ENCODE data around the gene SIAH1.
"Not testable (repeated sequence)": the region's sequence is repeated elsewhere in the genome, so short reads cannot be mapped to it uniquely, and the experiment has no call there.

SIAH1 gene, protein sequence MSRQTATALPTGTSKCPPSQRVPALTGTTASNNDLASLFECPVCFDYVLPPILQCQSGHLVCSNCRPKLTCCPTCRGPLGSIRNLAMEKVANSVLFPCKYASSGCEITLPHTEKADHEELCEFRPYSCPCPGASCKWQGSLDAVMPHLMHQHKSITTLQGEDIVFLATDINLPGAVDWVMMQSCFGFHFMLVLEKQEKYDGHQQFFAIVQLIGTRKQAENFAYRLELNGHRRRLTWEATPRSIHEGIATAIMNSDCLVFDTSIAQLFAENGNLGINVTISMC
- 11.2 to 23.3 (median 22.0) reads per million in 4 donors for total RNA-seq

DNA sequence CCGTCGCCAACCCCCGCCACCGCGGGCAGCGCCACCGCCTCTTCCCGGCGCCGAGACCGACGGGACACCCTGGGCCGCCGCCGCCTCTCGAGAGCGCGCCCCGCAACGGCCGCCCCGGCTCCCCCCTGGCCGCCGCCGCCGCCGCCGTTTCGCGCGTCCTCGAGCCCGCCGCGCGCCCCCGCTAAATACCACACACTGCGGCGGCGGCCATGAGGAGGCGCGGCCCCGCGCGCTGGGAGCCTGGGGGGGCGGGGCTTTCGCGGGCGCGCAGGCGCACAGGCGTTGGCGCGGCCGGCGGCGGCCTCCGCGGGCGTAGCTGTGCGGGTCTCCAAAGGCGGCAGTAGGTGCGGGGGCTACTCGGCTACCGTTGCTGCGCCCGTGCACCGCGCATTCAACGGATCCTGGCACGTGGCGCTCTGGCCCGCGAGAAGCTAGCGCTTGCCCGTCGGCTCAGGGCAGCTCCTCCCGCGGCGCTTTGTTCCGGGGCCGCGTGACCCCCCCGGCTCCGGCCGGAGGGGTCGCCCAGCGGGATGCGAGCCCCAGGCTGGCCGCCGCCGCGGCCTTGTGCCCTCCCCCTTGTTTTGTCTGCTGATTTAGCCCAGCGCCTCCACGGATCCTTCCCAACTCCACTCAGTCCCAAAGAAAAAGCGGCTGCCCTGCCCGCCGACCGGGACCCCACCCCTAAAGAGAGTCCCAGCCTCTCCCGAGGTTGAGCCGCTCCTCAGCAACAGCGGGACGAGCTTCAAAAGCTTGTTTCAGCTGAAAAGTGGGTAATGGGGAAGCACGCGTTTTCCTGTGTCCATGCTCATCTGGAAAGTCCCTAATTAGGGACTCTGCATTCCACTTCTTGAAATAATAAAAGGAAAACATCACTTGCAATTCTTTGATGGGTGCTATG, at the start of gene SIAH1:
Gene SIAH1, minus strand, starts transcription at position 161 of the 898 bp plus-strand sequence. CDS start 22,985 bp downstream, outside the sequence.
- DNase-seq: peak; percentile 78 to 89 (median 79)

DNA sequence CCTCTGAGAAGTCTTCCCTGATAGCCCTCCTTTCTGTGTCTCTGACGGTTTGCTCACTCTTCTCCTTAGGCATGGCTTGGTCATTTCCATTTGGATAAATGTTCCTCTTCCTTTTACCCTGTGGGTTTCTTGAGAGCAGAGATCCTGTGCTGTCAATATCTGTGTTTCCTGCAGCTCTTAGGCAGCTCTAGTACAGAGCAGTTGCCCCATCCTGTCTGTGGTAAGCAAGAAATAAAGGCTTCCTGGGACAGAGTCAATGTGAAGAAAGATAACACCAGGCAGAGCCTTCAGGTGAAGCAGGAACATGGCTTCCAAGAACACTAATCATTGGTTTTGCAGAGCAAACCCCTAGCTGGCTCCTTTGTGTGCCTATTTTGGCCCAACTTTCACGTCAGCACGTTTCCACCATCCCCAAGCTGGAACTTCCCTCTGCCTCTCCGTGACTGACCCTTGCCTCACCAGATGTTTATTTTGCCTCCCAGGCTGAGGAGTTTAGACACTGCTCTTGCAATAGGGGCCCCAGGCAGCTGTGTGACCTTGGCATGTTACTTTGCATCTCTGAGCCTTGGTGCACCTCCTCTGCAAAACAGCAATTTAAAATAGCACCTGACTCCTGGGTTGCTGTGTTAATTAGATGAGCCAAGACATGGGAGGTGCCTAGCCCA, 49.6 kb upstream of the SIAH1 start:
- no peak for DNase-seq

DNA sequence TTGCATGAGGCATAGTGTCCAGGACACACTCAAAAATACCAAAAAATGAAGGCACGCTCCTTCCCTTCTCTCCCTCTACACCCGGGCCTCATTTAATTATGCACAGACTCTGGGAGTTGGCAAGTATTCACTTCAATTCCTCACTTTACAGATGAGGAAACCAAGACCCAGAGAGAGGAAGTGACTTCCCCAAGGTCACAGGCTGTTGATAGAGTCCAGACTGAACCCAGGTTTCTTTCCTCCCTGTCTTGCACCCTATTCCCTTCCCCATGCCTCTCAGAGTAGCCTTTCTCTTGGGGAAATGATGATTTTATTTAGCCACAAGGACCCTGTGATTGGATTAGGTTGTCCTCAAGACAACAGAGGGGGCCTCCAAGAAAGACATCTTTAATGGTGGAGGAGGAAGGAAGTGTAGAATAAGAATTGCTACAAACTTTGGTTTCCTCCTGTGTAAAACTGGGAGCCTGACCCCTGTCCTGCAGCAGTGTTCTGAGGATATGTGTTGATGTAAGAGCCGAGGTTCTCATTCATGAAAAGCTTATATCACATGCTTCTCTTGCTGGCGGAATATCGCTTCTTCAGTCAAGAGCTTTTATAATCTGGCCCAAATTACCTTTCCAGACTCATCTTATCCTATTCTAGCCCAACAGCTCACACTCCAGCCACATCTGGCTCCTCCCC, 48.8 kb upstream of the SIAH1 start:
- DNase-seq: no peak

DNA sequence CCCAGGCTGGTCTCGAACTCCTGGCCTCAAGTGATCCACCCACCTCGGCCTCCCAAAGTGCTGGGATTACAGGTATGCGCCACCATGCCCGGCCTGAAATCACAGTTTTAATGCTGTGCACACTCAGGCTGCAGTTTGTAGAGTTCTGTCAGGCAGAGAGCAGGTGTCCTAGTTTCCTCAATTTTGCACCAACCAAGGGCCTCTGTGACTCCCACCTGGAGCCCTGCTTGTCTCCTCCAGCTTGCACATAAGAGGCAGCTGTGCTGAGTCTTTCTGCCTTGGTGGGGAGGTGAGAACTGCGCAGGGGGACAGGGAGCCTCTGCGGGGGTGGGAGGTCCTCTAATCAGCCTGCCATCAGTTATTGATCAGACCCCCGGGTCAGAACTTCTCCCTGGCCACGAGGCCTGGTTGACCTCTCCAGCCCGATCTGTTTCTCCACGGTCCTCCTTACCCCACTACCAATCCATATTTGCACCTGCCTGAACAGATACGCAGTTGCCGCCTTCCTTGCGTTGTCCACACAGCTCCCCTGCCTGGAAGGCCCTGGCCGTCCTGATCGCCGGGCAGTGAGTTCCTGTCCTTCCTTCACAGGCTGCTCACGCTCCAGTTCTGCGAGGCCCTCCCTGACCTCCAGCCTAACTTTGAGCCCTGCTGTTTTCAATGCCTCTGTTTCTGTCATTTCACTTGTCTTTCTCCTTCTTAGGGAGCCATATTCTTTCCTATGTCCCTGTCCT, 48.1 kb upstream of the SIAH1 start:
- DNase-seq: no peak

DNA sequence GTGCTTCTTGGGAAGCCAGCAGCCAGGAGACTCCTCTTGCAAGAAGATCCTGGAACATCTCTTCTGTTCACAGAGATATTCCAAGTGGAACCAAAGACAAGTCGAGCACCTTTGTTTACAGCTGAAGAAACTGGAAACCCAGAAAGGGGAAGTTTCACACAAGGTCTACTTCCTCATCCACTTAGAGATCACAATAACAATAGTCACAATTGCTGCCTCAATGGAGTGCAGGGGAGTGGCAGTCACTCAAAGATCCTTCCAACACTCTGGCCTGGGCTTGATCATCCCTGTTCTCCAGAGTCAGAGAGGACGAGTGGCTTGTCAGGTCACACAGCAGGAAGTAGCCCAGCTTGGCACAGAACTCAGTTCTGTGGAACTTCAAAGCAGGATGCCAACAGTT, 46.9 kb upstream of the SIAH1 start:
- no peak for DNase-seq

DNA sequence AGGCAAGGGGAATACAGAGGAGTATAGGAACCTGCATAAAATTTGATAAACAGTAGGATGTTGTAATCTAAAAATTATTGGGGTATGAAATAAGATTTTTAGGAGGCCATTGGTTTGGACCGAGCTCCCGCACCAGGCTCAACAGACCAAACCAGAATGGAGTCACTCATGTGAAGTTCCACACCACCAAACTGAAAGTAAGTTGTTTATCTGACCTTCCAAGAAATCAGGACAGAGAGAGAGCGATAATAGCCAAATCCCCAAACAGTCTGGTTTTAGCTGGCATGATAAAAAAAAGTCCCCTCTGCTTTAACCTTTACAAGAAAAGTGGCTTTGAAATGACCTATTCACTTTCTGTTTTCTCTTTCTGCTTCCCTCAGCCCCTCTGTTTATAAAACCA, 45.7 kb upstream of the SIAH1 start:
- no peak for DNase-seq

DNA sequence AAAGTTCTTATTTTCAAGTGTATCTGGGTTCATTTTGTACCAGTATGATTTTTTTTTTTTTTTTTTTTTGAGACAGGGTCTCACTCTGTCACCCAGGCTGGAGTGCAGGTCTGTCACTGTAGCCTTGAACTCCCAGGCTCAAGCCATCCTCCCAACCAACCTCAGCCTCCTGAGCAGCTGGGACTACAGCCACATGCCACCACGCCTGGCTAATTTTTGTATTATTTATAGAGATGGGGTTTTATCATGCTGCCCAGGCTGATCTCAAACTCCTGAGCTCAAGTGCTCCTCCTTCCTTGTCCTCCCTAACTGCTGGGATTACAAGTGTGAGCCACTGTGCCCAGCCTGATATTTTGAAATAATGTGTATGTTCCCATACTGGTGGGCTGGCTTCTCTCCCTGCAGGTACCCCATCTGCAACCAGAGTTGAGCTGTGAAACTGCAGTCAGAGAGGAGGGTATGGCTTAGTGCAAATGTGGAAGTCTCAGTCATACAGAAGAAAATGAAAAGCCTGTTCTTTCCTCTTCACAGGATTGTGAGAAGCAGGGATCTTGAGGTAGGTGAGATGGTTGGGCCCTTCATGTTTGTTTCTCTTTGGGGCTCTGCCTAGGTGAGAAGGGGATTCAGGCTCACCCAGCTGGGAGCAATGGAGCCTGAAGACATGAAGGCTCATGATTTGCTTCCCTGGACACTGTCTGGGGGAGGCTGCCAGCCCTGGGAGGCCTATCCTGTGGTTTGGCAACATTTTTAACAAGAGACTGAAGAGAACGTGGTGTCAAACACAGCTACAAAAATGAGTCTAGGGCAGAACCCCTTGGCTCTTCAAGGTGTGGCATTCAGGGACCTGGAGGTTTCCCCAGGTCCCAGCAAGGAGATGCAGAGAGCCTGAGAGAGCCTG, 41.3 kb upstream of the SIAH1 start:
- no peak for DNase-seq

DNA sequence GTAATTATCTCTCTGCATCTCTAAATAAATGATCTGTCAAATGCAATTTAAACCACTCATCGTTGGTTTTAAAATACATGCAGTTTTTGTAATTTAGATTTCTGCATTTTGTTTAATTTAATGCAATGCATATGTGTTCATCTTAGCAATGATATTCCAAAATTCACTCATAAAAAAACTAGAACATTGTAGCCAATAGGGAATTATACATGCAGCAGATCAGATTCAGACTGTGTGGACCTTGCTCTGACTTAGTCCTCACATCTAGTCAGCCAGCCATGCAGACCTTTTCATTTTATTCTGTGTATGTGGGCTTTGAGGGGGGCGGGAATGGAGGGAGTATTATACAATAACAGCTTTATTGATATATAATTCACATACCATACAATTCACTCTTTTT, 37.3 kb upstream of the SIAH1 start:
- DNase-seq: no peak

DNA sequence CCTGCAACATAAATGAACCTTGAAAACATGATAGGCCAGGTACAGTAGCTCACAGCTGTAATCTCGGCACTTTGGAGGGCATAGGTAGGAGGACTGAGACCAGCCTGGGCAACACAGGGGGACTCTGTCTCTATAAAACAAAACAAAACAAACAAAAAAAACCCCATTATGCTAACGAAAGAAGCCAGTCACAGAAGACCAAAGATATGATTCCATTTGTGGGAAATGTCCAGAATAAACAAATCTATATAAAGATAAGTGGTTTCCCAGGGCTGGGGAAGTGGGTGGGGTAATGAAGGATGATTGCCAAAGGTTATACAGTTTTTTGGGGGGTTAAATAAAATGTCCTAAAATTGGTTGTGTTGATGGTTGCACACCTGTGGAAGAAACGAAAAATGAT, 36.5 kb upstream of the SIAH1 start:
- DNase-seq: no peak

DNA sequence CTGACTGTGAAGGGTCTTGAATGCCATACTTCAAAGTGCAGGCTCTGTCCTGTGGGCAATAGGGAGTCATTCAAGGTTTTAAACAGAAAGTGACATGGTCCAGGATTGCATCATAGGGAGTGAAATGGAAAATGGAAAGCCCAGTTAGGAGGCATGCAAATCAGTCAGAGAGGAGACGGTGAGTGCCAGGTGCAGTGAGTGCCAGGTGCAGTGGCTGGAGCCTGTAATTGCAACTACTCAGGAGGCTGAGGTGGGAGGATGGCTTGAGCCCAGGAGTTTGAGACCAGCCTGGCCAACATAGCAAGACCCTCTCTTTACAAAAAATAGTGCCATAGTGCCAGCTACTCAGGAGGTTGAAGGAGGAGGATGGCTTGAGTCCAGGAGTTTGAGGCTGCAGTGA, 35.2 kb upstream of the SIAH1 start:
- DNase-seq: no peak

DNA sequence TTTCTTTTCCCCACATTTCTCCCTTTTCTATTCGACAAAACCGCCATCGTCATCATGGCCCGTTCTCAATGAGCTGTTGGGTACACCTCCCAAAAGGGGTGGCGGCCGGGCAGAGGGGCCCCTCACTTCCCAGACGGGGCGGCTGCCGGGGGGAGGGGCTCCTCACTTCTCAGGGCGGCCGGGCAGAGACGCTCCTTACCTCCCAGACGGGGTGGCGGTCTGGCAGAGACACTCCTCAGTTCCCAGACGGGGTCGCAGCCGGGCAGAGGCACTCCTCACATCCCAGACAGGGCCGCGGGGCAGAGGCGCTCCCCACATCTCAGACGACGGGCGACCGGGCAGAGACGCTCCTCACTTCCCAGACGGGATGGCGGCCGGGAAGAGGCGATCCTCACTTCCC, 31.4 kb upstream of the SIAH1 start:
- DNase-seq: not testable (repeated sequence)

DNA sequence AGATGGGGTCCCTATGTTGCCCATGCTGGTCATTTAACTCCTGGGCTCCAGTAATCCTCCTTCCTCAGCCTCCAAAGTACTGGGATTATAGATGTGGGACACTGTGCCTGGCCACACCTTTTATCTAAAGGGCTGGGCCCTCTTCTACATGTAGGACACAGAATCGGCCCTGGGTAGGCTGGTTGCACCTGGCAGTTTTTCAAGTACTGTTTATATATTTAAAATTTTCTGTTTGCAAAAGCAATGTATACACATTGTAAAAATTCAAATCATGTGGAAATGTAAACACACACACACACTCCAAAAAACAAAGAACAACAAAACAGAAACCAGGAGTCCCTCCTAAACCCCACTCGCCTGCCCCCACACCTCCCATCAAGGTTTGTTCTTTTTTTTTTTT, 28.1 kb upstream of the SIAH1 start:
- no peak for DNase-seq

DNA sequence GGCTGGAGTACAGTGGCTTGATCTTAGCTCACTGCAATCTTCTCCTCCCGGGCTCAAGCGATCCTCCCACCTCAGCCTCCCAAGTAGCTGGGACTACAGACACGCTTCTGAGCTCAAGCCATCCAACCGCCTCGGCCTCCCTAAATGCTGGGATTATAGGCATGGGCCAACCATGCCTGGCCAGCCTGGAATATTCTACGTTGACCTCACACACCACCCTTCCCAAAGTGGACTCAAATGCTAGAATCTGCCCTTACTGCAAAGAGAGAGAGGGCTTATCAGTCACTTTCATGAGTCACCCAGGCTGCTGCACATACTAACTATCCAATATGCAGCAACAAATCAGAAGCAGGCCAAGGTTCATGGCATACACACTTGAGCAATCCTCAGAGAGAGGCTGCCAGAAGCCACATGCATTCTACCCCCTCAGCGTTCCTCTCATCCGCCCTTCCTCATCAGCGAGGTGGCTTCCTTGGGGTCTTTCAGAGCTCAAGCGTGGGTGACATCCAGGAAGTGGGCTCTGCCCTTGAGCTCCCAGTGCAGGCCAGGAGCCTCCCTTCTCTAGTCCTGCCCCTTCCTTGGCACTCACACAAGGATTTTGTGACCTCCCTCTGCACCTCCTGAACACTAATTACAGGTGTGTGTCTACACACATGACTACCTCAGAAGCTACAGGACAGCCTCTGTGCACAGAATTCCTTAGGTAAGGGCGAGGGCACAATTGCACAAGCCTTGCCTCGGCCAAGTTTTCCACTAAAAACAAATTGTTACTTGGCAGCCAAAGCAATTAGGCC, 24.8 kb upstream of the SIAH1 start:
- DNase-seq: no peak

DNA sequence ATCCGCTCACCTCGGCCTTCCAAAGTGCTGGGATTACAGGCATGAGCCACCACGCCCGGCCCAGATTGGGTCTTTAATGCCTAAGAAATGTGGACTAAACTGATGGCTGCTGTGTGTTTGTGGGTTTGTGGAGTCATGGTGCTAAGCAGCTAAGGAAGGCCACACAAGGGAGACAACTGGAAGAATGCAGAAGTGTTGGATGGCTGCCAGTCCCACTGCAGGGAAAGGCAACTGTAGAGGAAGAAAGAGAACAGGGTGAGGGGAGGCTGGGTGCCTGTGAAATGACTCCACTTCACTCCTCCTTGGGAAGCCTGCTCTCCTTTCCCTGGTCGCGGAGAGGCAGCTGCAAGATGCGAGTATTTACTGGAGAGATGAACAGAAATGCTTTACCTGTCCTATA, 23.5 kb upstream of the SIAH1 start:
- no peak for DNase-seq

DNA sequence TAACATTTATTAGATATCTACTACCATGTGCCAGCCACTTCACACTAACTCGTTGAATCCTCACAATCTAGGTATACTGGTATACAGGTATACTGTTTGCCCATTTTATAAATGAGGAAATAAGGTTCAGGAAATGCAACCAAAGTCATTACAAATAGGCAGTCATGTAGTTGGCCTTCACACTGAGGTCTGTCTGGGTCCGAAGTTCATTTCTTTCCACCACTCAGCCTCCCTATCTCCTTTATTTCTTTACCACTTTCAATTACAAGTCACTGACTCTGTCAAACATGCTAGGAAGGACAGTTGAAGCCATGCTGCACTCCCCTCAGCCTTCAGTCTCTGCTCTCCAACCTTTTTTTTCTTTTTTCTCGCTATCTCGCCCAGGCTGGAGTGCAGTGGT, 20.7 kb upstream of the SIAH1 start:
- no peak for DNase-seq

DNA sequence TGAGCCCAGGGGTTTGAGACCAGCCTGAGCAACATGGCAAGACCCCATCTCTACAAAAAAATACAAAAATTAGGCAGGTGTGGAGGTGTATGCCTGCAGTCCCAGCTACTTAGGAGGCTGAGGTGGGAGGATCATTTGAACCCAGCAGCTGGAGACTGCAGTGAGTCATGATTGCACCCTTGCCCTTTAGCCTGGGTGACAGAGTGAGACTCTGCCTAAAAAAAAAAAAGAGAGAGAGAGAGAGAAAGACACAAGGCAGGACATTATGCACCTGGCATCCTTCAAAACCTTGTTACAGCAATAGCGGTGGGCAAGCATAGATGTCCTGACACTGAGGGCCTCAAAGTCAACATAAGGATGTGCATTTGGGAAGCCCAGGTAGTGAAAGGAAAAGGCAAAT, 19.9 kb upstream of the SIAH1 start:
- no peak for DNase-seq

DNA sequence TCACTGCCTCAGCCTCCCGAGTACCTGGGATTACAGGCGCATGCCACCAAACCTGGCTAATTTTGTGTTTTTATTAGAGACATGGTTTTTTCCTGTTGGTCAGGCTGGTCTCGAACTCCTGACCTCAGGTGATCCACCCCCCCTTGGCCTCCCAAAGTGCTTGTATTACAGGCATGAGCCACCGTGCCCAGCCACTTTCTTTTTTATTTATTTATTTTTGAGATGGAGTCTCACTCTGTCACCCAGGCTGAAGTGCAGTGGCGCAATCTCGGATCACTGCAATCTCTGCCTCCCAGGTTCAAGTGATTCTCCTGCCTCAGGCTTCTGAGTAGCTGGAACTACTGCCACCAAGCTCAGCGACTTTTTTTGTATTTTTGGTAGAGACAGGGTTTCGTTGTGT, 17.3 kb upstream of the SIAH1 start:
- DNase-seq: not testable (repeated sequence)

DNA sequence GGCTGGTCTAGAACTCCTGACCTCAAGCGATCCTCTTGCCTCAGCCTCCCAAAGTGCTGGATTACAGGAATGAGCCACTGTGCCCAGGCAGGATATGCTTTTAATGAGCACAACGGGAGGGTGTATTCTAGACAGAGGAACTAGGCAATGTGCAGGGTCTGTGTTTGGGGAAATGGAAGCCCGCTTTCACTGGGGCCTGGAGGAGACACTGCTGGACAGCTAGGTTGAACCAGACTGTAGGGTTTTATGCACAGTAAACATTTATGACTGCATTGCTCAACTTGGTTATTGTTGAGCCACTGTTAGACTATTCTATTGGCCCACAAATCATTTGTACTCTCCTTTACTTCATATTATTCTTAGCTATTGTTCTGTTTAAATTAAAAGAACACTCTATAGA, 10.2 kb upstream of the SIAH1 start:
- no peak for DNase-seq

DNA sequence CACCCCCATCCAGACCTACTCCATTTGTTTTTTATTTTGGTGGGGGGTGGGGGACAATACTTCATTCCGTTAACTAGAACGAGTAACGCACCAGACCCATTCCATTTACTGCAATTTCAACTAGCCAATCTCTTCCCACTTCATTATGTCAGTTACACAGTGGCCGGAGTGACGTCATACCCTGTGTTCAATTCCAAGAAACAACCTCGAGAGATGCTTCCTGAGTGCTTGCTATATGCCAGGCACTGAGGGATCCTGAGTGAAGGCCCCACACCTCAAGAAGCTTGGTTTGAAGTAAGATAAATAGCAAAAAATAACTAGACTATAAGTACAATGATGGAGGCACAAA, 9.1 kb upstream of the SIAH1 start:
- DNase-seq: peak in 1 of 5 donors; percentile 37

All from T-helper 1 cell (primary cell).